Right renal cortex interstitium (tissue), 3 donors: Measurements from ENCODE around the gene PMEL. TPM values are rescaled to one million over a fixed set of nuclear protein-coding genes. Genes with fewer than 3 reads are reported as not detected.
"Not testable (repeated sequence)": the region's sequence is repeated elsewhere in the genome, so short reads cannot be mapped to it uniquely, and the experiment has no call there.

Experiments used
- DNase-seq, 3 donors: peaks; one replicate each; pipeline ENCODE4 v3.0.0-alpha.2; 2013; ENCODE audit warnings: low read depth in 3 of 3, low spot score in 2 of 3
- polyA plus RNA-seq, 3 donors: library from polyadenylated mRNA; unstranded; fragments of 120-200 nt; gene quantifications; one replicate each; pipeline ENCODE4 v1.2.1, GENCODE V29; 2013; ENCODE audit not compliant: insufficient read length in 3 of 3

Gene PMEL
- polyA plus RNA-seq, 3 donors: 3.0 to 3.9 (median 3.8) TPM

DNA sequence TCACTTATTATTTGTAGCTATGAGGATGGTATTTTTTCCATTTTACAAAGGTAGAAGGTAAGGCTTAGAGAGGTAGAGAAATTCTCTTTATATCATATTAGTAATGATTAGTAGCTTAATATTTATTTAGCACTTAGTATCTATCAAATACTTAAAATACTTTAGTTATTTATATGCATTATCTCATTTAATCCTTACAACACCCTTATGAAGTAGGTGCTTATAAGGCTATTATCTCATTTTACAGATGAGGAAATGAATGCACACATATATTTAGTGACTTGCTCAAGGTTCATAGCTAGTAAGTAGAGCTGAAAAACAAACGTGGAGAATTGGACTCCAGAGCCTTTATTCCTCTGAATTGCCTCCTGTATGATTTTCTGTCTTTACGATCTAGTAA, 19.0 kb upstream of the PMEL start:
- no peak for DNase-seq

DNA sequence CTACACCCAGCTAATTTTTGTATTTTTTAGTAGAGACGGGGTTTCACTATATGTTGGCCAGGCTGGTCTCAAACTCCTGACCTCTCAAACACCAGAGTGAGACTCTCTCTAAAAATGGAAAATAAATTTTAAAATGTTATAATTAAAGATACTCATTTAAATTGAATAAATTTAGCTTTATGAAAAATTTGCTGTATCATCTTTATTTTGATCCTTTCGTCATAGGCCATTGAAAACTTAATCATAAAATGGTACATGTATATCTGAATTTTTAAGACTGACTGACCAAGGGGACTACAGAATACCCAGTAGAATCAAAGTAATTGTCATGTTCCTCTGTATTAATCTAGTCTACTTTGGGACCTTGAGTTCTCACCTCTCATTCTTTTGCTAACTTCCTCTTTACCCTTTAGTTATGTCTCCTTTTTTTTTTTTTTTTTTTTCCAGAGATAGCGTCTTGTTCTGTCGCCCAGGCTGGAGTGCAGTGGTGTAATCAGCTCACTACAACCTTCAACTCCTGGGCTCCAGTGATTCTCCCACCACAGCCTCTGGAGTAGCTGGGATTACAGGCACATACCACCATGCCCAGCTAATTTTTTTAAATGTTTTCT, 17.5 kb upstream of the PMEL start:
- no peak for DNase-seq

DNA sequence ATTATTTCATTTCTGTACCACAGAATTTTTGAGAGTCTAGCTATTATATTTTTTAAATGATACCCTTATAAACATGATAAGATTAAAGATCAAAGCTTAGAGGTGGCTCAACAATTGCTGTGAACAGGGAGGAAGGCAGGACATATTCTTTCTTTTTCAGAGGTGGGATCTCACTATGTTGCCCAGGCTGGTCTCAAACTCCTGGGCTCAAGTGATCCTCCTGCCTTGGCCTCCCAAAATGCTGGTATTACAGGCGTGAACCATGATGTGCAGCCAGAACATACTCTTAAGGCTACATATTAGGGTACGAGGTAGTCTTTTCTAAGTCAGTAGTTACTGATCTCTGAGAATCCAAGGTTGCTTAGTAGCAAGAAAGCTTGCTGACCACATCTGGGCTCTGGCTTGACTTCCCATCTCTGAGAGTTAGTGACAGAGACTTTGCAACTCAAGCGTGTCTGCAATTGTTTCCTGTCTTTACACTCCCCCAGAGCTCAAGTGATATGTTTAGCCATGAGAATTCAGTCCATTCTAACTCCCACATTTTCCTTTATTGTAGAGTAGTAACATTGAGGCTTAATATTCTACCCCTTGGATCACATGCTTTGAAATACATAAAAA, 16.6 kb upstream of the PMEL start:
- no peak for DNase-seq

DNA sequence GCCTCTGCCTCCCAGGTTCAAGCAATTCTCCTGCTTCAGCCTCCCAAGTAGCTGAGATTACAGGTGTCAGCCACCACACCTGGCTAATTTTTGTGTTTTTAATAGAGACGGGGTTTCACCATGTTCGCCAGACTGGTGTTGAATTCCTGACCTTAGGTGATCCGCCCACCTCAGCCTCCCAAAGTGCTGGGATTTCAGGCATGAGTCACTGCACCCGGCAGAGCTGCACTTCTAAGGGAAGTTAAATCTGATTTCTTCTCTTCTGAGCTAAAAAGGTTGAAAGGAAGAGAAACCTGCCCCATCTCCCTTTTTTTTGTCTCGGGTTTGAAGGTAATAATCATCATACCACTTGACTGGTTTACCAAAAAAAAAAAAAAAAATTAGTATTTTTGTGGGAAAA, 16.0 kb upstream of the PMEL start:
- not testable (repeated sequence) for DNase-seq

DNA sequence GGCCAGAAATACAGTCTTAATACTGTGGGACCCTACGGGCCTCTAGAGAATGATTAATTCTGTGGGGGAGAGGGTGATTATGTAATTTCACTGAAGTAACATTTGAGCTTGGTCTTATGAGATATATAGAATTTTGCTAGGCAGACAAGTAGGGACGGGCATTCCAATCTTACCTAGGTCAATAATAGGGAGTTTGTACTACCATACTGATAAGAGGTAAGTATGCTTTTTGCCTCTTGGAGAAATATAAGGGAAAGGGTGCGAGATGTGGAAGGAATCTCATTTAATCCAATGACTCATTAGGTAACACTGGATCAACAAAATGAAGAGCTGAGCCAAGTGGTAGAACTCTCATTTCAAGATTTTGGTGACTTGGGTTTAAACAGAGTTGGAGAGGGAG, 13.2 kb upstream of the PMEL start:
- no peak for DNase-seq

DNA sequence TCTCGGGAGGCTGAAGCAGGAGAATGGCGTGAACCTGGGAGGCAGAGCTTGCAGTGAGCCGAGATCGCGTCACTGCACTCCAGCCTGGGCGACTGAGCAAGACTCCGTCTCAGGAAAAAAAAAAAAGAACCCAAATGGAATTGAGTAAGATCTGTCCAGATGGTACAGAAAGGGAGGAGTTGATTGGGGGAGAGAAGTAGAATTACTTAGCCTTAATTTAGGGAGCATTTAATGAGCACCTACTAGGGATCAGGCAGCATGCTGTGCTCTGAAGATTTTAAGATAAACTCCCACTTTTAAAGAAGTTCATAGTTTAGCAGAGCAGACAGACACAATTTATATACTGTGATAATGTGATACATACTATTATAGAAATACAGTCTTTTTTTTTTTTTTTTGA, 12.6 kb upstream of the PMEL start:
- DNase-seq: no peak

DNA sequence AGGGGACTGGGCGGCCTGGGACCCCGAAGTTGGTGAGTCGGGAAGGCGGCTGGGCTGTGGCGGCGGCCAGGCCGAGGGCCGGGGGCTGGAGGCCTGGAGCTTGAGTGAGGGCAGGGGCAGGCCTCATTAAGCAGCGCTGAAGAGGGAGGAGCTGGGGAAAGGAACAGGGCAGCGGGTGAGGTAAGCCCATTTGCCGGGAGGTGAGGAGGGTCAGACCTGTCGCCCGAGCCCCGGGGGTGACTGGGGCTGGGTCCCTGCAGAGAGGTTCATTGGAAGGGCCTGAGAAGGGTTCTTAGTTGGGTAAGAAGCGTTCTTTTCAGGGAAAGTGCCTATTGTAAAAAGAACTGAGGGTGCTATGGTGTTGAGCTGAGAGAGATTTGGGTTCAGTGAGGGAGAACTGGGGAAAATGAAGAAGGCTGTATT, 8.5 kb upstream of the PMEL start:
- no peak for DNase-seq

DNA sequence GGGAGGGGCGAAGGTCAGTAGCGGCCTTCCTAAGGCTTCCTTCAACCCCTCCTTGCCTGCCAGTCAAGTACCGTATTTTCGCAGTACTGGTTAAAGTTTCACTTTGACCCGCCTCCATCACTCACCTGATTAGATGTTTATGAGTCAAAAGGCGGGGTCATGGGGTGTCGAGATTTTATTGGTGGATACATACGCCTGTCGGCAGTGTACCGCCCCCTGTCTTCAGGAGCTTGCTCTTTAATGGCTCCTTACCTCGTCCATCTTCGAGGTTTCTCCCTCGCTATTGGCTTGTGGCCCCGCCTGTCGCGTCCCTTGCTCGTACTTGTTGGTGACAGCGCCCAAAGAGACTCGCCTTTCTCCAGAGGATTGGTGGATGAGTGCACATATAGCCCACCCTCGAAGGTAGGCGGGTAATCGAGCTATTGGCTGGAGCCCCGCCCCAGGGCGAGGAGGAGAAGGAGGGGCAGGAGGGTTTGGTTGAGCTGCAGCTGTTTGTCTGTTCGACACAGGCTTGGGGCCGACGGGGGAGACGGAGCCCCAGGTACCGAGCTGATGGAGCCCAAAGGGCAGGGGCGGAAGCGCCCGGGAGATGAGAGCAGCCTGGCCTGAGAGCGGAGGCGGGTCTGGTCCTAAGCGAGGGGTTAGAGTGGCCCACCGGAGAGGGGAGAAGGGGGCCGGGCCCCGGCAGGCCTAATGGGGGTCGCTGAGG, 7.9 kb upstream of the PMEL start, which contains the start of gene RAB5B:
Gene RAB5B (plus strand): TSS at position 480 of the 709 bp plus-strand sequence. CDS start 12,883 bp downstream, outside the sequence.
- DNase-seq: peak; percentile 99

DNA sequence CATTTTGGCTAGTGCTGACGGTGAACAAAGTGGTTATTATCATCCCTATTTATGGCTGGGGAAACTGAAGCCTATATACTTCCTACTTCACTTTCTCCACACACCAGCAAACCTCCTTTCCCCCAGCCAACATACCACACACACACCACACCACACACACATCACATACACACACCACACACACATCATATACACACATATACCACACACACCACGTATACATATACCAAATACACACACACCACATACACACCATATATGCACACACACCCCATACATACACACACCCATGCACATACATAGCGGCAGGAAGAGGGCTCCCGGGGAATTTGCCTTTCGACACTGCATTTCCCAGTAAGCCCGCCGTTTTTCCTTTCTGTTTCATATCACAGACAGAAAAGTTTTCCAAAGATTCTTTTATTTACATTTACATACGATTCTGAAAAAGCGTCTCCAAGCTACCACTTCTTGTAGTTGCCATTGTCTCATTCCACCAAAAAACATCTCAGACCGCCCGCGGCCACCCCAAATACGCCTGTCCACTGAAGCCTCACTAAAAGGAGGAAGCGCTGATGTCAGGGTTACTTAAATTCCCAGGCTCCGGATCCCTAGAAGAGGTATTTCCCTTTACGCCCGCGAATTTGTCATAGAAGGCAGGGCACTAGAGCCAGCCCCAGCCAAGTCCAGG, 7.2 kb upstream of the PMEL start:
- no peak for DNase-seq

DNA sequence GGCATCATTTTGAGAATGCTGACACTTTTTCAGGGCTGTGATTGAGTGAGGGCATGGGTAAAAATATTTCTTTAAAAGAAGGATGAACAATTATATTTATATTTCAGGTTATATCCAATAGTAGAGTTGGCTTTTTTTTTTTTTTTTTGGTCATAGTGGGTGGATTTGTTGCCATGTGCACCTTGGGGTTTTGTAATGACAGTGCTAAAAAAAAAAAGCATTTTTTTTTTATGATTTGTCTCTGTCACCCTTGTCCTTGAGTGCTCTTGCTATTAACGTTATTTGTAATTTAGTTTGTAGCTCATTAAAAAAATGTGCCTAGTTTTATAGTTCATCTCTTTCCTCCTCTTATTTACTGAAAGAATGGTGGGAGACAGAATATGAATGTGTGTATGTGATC, 6.6 kb upstream of the PMEL start:
- no peak for DNase-seq

DNA sequence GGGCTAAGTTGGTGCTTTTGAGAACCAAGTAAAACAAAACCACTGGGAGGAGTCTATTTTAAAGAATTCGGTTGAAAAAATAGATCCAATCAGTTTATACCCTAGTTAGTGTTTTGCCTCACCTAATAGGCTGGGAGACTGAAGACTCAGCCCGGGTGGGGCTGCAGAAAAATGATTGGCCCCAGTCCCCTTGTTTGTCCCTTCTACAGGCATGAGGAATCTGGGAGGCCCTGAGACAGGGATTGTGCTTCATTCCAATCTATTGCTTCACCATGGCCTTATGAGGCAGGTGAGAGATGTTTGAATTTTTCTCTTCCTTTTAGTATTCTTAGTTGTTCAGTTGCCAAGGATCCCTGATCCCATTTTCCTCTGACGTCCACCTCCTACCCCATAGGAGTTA, 6.2 kb upstream of the PMEL start:
- DNase-seq: no peak

DNA sequence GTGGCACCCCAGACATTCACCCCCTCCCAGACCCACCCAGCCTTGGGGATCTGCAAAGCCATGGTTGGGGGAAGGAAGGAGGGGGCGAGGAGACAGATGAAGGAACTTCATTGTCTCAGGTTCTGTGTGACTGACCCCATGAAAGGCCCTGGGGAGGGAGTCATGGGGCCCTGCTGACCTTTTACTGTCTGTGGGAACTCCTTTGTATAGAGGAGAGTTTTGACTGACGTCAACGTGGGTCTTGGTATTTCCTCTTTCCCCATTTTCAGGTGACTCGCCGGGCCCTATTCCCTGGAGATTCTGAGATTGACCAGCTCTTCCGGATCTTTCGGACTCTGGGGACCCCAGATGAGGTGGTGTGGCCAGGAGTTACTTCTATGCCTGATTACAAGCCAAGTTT, 4.9 kb upstream of the PMEL start:
- DNase-seq: no peak

DNA sequence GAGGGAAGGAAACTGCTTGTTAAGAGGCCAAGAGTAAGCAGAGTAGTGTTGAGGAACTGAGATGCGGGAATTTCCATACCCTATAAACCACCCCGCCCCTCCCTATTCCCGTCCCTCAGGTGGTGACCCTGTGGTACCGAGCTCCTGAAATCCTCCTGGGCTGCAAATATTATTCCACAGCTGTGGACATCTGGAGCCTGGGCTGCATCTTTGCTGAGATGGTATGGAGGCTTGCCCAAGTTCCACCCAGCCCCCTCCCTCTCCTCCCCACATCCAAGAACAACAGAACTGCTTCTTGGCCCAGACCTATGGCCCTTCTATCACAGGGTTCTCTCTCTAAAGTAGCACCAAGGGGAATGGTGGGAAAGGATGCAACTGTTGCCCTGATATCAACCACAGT, 3.5 kb upstream of the PMEL start:
- DNase-seq: no peak

DNA sequence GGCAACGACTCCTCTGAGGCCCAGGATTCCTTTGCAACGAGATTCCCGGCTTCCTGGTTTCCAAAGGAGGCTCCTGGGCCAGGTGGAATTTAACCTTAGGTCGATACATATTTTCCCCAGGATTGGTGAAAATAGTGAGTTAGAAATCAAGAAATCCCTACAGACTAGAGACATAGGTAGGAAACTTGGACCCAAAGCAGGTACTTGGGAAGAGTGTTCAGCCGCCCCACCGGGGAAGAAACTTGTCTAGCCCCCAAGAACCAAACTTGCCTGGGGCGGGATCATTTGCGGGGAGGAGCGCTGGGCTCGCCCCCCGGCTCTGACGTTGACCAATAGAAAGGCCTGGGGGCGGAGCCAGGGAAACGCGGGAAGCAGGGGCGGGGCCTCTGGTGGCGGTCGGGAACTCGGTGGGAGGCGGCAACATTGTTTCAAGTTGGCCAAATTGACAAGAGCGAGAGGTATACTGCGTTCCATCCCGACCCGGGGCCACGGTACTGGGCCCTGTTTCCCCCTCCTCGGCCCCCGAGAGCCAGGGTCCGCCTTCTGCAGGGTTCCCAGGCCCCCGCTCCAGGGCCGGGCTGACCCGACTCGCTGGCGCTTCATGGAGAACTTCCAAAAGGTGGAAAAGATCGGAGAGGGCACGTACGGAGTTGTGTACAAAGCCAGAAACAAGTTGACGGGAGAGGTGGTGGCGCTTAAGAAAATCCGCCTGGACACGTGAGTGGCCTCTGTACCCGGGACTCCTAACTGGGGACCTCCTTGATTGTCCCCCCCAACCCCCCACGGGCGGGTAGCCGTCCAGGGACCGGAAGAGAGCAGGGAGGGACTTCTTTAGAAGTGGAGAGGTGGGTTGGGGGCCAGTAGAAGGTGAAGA, 803 bp upstream of the PMEL start, which contains the start of gene CDK2:
Gene CDK2 (plus strand): TSS at position 423 of the 874 bp plus-strand sequence. CDS start 179 bp downstream, at position 602.
- DNase-seq: peak; percentile 72 to 85 (median 79)

DNA sequence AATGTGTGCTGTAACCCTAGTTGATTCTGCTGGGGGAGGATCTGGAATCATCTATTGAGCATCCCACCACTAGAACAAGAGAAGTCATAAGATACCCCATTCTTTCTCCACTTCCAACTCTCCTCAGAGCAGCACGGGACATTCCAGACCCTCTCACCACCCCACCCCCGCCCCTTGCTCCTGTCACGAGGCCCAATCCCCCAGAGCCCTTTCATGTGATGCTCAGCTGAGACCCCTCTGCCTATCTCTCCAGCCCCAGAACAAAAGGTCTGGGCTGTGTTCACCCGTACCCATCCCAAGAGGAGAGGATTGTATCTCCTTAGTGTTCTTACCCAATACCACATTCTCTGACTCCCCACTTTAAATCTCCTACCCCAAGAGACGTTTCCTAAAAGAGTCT, 602 bp downstream of the PMEL start:
- no peak for DNase-seq

DNA sequence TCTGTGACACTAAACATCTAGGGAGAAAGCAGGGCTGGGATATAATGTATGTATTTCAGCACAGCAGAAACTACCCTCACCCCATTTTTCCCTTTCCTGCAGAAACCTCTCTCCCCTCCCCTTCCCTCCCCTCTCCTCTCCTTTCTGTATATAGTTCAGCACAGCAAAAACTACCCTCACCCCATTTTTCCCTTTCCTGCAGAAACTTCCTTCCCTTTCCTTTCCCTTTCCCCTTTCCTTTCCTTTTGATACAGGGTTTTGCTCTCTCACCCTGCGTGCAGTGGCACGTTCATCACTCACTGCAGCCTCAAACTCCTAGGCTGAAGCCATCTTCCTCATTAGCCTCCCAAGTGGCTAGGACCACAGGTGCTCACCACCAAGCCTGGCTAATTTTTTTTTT, 2.1 kb downstream of the PMEL start:
- no peak for DNase-seq

DNA sequence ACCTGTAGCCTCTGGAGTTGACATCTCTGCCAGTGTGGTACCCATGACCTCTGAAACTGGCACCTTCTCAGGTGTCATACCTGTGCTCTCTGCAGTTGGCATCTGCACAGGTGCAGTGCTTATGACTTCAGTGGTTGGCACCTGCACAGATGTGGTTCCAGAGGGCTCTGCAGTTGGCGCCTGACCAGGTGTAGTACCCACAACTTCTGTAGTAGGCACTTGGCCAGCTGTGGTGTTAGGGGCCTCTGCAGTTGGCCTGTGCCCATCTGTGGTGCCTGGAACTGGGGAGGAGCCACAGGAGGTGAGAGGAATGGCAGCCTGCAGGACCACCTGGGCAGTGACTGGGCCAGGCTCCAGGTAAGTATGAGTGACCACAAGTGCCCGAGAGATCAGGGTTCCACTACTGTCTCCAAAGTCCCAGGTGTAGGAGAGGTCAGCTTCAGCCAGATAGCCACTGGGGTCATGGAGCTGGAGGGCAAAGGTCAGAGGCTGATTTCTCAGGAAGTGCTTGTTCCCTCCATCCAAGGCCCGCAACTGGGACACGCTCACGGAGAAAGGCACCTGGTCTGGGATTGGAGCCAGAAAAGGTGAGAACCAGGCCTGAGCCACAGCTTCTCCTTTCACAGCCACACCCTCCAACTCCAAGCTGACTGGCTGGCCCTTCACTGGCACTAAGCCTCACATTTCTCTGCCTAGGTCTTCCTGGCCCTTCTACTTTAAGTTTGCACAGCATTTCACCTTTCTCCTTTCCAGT, 8.6 kb downstream of the PMEL start:
- no peak for DNase-seq

DNA sequence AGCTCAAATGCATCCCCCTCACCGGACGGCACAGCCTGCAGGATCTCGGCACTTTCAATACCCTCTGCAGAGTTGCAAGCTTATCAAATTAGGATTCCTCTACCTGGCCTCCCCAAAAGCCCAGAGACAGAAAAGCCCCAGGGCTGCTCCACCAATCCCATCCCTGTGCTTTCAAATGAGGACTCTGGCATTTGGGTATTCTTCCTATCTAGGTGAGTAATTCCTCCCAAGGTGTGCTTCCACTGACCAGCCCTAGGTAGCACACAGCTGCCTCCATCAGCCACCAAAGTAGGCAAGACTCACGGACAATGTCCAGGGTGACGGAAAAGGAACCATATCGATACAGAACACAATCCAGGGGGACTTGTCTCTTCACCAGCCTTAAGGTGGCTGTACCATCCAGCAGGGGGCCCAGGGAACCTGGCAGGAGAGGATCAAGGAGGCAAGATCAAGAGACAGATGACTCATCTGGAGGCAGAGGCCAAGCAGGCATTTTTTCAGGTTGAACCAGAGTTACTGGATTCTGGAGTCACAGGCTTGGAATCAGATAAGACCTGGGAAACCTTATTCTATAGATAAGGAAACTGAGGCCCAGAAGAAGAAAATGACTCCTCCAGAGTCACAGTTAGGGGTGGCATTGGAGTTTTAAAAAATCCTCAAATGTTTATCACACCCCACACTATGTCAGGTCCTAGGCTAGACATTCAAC, 9.9 kb downstream of the PMEL start:
- DNase-seq: no peak

DNA sequence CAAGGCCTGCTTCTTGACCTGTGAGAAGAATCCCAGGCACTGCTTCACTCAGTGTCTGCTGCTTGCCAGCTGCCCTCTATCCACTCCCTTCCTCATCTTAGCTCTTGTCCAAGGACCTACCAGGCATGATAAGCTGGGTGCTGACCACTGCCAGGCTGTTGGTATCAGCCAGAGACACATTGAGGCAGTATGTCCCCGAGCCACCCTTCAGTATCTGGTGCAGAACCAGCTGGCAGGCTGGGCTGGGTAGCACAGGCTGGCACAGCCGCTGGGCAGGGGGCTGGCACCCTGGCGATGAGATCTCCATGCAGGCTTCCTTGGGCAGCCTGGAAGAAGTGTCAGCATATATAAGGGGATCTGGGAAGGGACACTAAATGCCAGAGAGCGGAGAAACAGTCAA, 10.5 kb downstream of the PMEL start:
- no peak for DNase-seq
